K562 (cell line): ENCODE results near the gene RNU5D-1.

Source experiments
- MCM2 ChIP-seq: fragments of 450-650 bp; IDR thresholded peaks from 2 replicates; pipeline ENCODE4 v1.6.1; 2017; ENCODE audit warnings: low read depth, mild to moderate bottlenecking
- POLR2A ChIP-seq: fragments of 450-650 bp; conservative IDR thresholded peaks from 2 replicates; pipeline ENCODE4 v1.6.1; 2016
- RAD21 ChIP-seq, 2 experiments: fragments of 250-450 bp in 1 of 2; fragments of 450-650 bp in 1 of 2; sonication (Bioruptor Pico) in 1 of 2; formaldehyde crosslinking in 1 of 2; IDR thresholded peaks in 1 of 2; conservative IDR thresholded peaks in 1 of 2; 2 replicates each; pipeline versions ENCODE4 v1.4.0 to v1.8.0; 2020 to 2022; ENCODE audit warnings: mild to moderate bottlenecking in 2 of 2, moderate library complexity in 1 of 2
- SIN3A ChIP-seq, 2 experiments: fragments of 150-350 bp in 1 of 2; IDR thresholded peaks; 2 replicates each; pipeline ENCODE4 v1.6.1; 2011 to 2016; ENCODE audit warnings: borderline replicate concordance in 2 of 2, low read depth in 2 of 2, low read length in 2 of 2, mild to moderate bottlenecking in 2 of 2, moderate library complexity in 2 of 2; ENCODE audit not compliant: control insufficient read depth in 1 of 2
- SIN3B ChIP-seq: fragments of 450-650 bp; IDR thresholded peaks from 2 replicates; pipeline ENCODE4 v1.6.1; 2017; ENCODE audit warnings: low read depth, mild to moderate bottlenecking, moderate library complexity
- ZBTB7A ChIP-seq: IDR thresholded peaks from 2 replicates; pipeline ENCODE4 v1.6.1; 2011; ENCODE audit warnings: low read depth, mild to moderate bottlenecking, low read length, moderate library complexity, borderline replicate concordance; ENCODE audit not compliant: control insufficient read depth
- TF ChIP-seq, protein P1 (sequence below): sonication (generic); formaldehyde crosslinking; IDR thresholded peaks from 2 replicates; pipeline ENCODE4 v1.9.0; 2022; ENCODE audit warnings: mild to moderate bottlenecking, missing genetic modification reagents
- TF ChIP-seq, protein P2 (sequence below), 2 experiments: fragments of 150-350 bp in 1 of 2; IDR thresholded peaks; 2 replicates each; pipeline ENCODE4 v1.6.1; 2012 to 2016; ENCODE audit warnings: low read depth in 2 of 2, low read length in 2 of 2, mild to moderate bottlenecking in 1 of 2, moderate library complexity in 1 of 2
- TF ChIP-seq, protein P3 (sequence below): sonication (generic); formaldehyde crosslinking; IDR thresholded peaks from 2 replicates; pipeline ENCODE4 v1.8.1; 2023; ENCODE audit warnings: mild to moderate bottlenecking, missing genetic modification reagents

DNA sequence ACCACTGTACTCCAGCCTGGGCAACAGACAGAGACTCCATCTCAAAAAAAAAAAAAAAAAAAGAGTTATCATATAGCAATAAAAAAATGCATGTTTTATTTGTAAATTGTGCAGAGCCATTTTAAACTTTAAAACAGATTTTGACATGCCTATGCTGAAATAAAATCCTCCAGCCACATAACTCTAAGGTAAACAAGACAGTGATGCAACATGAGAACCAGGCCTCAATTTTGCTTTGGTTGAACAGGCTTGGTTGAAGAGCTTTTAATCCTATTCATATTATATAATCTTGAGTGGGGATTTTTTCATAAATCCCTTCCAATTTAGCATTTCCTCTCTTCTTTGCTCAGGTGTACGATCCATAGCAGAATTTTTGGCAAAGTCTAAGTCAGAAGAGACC lies 30.4 kb downstream of the RNU5D-1 start:
- no peak for TF ChIP-seq ZBTB7A
- TF ChIP-seq MCM2 = no peak
- TF ChIP-seq SIN3B = no peak
- TF ChIP-seq, protein P1, sequence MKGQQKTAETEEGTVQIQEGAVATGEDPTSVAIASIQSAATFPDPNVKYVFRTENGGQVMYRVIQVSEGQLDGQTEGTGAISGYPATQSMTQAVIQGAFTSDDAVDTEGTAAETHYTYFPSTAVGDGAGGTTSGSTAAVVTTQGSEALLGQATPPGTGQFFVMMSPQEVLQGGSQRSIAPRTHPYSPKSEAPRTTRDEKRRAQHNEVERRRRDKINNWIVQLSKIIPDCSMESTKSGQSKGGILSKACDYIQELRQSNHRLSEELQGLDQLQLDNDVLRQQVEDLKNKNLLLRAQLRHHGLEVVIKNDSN (CRISPR knock-in tag) = no peak
- TF ChIP-seq, protein P2, sequence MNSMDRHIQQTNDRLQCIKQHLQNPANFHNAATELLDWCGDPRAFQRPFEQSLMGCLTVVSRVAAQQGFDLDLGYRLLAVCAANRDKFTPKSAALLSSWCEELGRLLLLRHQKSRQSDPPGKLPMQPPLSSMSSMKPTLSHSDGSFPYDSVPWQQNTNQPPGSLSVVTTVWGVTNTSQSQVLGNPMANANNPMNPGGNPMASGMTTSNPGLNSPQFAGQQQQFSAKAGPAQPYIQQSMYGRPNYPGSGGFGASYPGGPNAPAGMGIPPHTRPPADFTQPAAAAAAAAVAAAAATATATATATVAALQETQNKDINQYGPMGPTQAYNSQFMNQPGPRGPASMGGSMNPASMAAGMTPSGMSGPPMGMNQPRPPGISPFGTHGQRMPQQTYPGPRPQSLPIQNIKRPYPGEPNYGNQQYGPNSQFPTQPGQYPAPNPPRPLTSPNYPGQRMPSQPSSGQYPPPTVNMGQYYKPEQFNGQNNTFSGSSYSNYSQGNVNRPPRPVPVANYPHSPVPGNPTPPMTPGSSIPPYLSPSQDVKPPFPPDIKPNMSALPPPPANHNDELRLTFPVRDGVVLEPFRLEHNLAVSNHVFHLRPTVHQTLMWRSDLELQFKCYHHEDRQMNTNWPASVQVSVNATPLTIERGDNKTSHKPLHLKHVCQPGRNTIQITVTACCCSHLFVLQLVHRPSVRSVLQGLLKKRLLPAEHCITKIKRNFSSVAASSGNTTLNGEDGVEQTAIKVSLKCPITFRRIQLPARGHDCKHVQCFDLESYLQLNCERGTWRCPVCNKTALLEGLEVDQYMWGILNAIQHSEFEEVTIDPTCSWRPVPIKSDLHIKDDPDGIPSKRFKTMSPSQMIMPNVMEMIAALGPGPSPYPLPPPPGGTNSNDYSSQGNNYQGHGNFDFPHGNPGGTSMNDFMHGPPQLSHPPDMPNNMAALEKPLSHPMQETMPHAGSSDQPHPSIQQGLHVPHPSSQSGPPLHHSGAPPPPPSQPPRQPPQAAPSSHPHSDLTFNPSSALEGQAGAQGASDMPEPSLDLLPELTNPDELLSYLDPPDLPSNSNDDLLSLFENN (IDR thresholded peaks at IDR 0.05; ENCODE audit: low read depth in 2 of 2, low read length in 2 of 2) = no peak
- TF ChIP-seq SIN3A (IDR thresholded peaks at IDR 0.05; ENCODE audit: borderline replicate concordance in 2 of 2, control insufficient read depth in 1 of 2, low read depth in 2 of 2, low read length in 2 of 2) = no peak
- TF ChIP-seq, protein P3, sequence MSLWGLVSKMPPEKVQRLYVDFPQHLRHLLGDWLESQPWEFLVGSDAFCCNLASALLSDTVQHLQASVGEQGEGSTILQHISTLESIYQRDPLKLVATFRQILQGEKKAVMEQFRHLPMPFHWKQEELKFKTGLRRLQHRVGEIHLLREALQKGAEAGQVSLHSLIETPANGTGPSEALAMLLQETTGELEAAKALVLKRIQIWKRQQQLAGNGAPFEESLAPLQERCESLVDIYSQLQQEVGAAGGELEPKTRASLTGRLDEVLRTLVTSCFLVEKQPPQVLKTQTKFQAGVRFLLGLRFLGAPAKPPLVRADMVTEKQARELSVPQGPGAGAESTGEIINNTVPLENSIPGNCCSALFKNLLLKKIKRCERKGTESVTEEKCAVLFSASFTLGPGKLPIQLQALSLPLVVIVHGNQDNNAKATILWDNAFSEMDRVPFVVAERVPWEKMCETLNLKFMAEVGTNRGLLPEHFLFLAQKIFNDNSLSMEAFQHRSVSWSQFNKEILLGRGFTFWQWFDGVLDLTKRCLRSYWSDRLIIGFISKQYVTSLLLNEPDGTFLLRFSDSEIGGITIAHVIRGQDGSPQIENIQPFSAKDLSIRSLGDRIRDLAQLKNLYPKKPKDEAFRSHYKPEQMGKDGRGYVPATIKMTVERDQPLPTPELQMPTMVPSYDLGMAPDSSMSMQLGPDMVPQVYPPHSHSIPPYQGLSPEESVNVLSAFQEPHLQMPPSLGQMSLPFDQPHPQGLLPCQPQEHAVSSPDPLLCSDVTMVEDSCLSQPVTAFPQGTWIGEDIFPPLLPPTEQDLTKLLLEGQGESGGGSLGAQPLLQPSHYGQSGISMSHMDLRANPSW (CRISPR knock-in tag) = no peak
- TF ChIP-seq POLR2A = no peak
- no peak for TF ChIP-seq RAD21 (CRISPR knock-in tag; conservative IDR thresholded peaks at IDR 0.05 in 1 of 2, IDR thresholded peaks at IDR 0.05 in 1 of 2)
